SK-N-SH treated with all-trans-retinoic acid at 6 μM for 48 hours (cell line): Measurements from ENCODE around the gene NR2C1.

Experiments used
- ATAC-seq: fragments of 200-7000 bp; cut with Tn5 transposase; 3 replicates; pipeline ENCODE4 v1.9.1; 2020; ENCODE audit warnings: mild to moderate bottlenecking, moderate library complexity
- ARNTL ChIP-seq: fragments of 450-650 bp; formaldehyde crosslinking; IDR thresholded peaks from 2 replicates; pipeline ENCODE4 v1.5.0; 2020; ENCODE audit warnings: low read depth, mild to moderate bottlenecking, moderate library complexity, borderline replicate concordance
- BACH2 ChIP-seq: fragments of 250-450 bp; sonication (Bioruptor Pico); IDR thresholded peaks from 2 replicates; pipeline ENCODE4 v1.9.0; 2021; ENCODE audit warnings: mild to moderate bottlenecking, borderline replicate concordance
- CREB5 ChIP-seq: fragments of 250-450 bp; sonication (Bioruptor Pico); IDR thresholded peaks from 2 replicates; pipeline ENCODE4 v1.5.1; 2020; ENCODE audit warnings: low read depth, mild to moderate bottlenecking, moderate library complexity
- CSDC2 ChIP-seq: fragments of 250-450 bp; sonication (Bioruptor Pico); IDR thresholded peaks from 2 replicates; pipeline ENCODE4 v1.5.0; 2020; ENCODE audit warnings: mild to moderate bottlenecking, moderate library complexity
- ESRRG ChIP-seq: fragments of 250-450 bp; sonication (Bioruptor Pico); IDR thresholded peaks from 2 replicates; pipeline ENCODE4 v1.6.1; 2021; ENCODE audit warnings: mild to moderate bottlenecking
- GLIS3 ChIP-seq: fragments of 250-450 bp; sonication (Bioruptor Pico); IDR thresholded peaks from 2 replicates; pipeline ENCODE4 v1.5.0; 2020; ENCODE audit warnings: mild to moderate bottlenecking, moderate library complexity
- OSR1 ChIP-seq: fragments of 250-450 bp; sonication (Bioruptor Pico); IDR thresholded peaks from 2 replicates; pipeline ENCODE4 v1.8.0; 2022; ENCODE audit warnings: moderate library complexity, mild to moderate bottlenecking, inconsistent platforms
- PATZ1 ChIP-seq: fragments of 250-450 bp; sonication (Bioruptor Pico); IDR thresholded peaks from 2 replicates; pipeline ENCODE4 v1.8.0; 2020; ENCODE audit warnings: mild to moderate bottlenecking, moderate library complexity, borderline replicate concordance
- PPARA ChIP-seq: fragments of 250-450 bp; sonication (Bioruptor Pico); IDR thresholded peaks from 2 replicates; pipeline ENCODE4 v1.5.0; 2020; ENCODE audit warnings: mild to moderate bottlenecking, borderline replicate concordance
- RARB ChIP-seq: fragments of 250-450 bp; sonication (Bioruptor Pico); IDR thresholded peaks from 2 replicates; pipeline ENCODE4 v1.8.0; 2021; ENCODE audit warnings: mild to moderate bottlenecking, moderate library complexity
- SNAI2 ChIP-seq: fragments of 250-450 bp; sonication (Bioruptor Pico); IDR thresholded peaks from 2 replicates; pipeline ENCODE4 v1.5.0; 2020; ENCODE audit warnings: mild to moderate bottlenecking, moderate library complexity
- TOX ChIP-seq: fragments of 250-450 bp; sonication (Bioruptor Pico); IDR thresholded peaks from 2 replicates; pipeline ENCODE4 v1.8.0; 2021; ENCODE audit warnings: mild to moderate bottlenecking, moderate library complexity, borderline replicate concordance
- ZC3H10 ChIP-seq: fragments of 250-450 bp; sonication (Bioruptor Pico); IDR thresholded peaks from 2 replicates; pipeline ENCODE4 v1.5.1; 2021; ENCODE audit warnings: mild to moderate bottlenecking, moderate library complexity
- ZFP3 ChIP-seq: fragments of 250-450 bp; sonication (Bioruptor Pico); IDR thresholded peaks from 2 replicates; pipeline ENCODE4 v1.5.0; 2020; ENCODE audit warnings: mild to moderate bottlenecking, moderate library complexity
- ZFP30 ChIP-seq: fragments of 450-650 bp; formaldehyde crosslinking; IDR thresholded peaks from 2 replicates; pipeline ENCODE4 v1.5.0; 2022; ENCODE audit warnings: mild to moderate bottlenecking, moderate library complexity
- ZNF565 ChIP-seq: fragments of 450-650 bp; formaldehyde crosslinking; conservative IDR thresholded peaks from 2 replicates; pipeline ENCODE4 v1.5.0; 2020; ENCODE audit warnings: low read depth, mild to moderate bottlenecking, moderate library complexity
- ZNF70 ChIP-seq: fragments of 450-650 bp; formaldehyde crosslinking; IDR thresholded peaks from 2 replicates; pipeline ENCODE4 v1.5.0; 2020; ENCODE audit warnings: mild to moderate bottlenecking, moderate library complexity
- ZNF8 ChIP-seq: fragments of 450-650 bp; formaldehyde crosslinking; IDR thresholded peaks from 2 replicates; pipeline ENCODE4 v1.5.0; 2020; ENCODE audit warnings: mild to moderate bottlenecking, moderate library complexity
- TF ChIP-seq, protein P1 (sequence below): fragments of 250-450 bp; sonication (Bioruptor Pico); IDR thresholded peaks from 2 replicates; pipeline ENCODE4 v1.5.0; 2020; ENCODE audit warnings: mild to moderate bottlenecking, moderate library complexity
- TF ChIP-seq, protein P2 (sequence below): fragments of 250-450 bp; sonication (Bioruptor Pico); IDR thresholded peaks from 2 replicates; pipeline ENCODE4 v1.8.0; 2021; ENCODE audit warnings: low read depth, mild to moderate bottlenecking, moderate library complexity, borderline replicate concordance
- TF ChIP-seq, protein P3 (sequence below): fragments of 250-450 bp; sonication (Bioruptor Pico); IDR thresholded peaks from 2 replicates; pipeline ENCODE4 v1.5.1; 2021; ENCODE audit warnings: mild to moderate bottlenecking, moderate library complexity

Gene NR2C1

GRCh38 chr12:94977766-94978468 is 95.5 kb downstream of the NR2C1 start:
- ATAC-seq = no peak
- TF ChIP-seq, protein P1, sequence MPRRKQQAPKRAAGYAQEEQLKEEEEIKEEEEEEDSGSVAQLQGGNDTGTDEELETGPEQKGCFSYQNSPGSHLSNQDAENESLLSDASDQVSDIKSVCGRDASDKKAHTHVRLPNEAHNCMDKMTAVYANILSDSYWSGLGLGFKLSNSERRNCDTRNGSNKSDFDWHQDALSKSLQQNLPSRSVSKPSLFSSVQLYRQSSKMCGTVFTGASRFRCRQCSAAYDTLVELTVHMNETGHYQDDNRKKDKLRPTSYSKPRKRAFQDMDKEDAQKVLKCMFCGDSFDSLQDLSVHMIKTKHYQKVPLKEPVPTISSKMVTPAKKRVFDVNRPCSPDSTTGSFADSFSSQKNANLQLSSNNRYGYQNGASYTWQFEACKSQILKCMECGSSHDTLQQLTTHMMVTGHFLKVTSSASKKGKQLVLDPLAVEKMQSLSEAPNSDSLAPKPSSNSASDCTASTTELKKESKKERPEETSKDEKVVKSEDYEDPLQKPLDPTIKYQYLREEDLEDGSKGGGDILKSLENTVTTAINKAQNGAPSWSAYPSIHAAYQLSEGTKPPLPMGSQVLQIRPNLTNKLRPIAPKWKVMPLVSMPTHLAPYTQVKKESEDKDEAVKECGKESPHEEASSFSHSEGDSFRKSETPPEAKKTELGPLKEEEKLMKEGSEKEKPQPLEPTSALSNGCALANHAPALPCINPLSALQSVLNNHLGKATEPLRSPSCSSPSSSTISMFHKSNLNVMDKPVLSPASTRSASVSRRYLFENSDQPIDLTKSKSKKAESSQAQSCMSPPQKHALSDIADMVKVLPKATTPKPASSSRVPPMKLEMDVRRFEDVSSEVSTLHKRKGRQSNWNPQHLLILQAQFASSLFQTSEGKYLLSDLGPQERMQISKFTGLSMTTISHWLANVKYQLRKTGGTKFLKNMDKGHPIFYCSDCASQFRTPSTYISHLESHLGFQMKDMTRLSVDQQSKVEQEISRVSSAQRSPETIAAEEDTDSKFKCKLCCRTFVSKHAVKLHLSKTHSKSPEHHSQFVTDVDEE (CRISPR knock-in tag) = no peak
- TF ChIP-seq BACH2 (CRISPR knock-in tag) (no peak), CSDC2 (CRISPR knock-in tag) (no peak), TOX (no peak), SNAI2 (CRISPR knock-in tag) (no peak), ZNF565 (no peak), GLIS3 (CRISPR knock-in tag) (no peak), ZFP3 (CRISPR knock-in tag) (no peak), ARNTL (no peak), OSR1 (CRISPR knock-in tag) (no peak), ZNF70 (CRISPR knock-in tag) (no peak), ZFP30 (CRISPR knock-in tag) (no peak), PPARA (no peak), ESRRG (CRISPR knock-in tag) (no peak), PATZ1 (CRISPR knock-in tag) (no peak)
- TF ChIP-seq, protein P2, sequence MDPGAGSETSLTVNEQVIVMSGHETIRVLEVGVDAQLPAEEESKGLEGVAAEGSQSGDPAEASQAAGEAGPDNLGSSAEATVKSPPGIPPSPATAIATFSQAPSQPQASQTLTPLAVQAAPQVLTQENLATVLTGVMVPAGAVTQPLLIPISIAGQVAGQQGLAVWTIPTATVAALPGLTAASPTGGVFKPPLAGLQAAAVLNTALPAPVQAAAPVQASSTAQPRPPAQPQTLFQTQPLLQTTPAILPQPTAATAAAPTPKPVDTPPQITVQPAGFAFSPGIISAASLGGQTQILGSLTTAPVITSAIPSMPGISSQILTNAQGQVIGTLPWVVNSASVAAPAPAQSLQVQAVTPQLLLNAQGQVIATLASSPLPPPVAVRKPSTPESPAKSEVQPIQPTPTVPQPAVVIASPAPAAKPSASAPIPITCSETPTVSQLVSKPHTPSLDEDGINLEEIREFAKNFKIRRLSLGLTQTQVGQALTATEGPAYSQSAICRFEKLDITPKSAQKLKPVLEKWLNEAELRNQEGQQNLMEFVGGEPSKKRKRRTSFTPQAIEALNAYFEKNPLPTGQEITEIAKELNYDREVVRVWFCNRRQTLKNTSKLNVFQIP (CRISPR knock-in tag) = no peak
- TF ChIP-seq, protein P3, sequence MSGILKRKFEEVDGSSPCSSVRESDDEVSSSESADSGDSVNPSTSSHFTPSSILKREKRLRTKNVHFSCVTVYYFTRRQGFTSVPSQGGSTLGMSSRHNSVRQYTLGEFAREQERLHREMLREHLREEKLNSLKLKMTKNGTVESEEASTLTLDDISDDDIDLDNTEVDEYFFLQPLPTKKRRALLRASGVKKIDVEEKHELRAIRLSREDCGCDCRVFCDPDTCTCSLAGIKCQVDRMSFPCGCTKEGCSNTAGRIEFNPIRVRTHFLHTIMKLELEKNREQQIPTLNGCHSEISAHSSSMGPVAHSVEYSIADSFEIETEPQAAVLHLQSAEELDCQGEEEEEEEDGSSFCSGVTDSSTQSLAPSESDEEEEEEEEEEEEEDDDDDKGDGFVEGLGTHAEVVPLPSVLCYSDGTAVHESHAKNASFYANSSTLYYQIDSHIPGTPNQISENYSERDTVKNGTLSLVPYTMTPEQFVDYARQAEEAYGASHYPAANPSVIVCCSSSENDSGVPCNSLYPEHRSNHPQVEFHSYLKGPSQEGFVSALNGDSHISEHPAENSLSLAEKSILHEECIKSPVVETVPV (CRISPR knock-in tag) = no peak

DNA sequence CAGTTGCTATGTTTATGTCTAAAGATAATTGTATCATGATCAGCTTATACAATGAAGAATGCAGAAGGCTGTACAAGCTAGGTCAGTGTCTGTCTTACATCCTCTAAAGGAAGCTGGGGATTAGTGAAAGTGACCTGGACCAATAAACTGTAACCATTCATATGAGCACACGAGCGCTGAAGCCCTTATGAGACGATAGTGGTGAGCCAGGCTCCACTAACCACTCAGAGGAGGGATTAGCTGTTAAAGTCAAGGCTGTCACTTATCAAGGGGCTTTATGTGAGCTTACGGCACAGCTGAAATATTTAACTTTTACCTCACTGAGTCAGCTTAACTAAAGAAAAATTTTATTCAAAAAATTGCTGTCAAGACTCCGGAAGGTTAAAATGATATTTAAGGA is 100.2 kb downstream of the NR2C1 start:
- ATAC-seq = no peak
- TF ChIP-seq, protein P1 (CRISPR knock-in tag) = no peak
- TF ChIP-seq BACH2 (CRISPR knock-in tag) (no peak), ESRRG (CRISPR knock-in tag) (no peak), ZFP3 (CRISPR knock-in tag) (no peak), ZFP30 (CRISPR knock-in tag) (no peak), CSDC2 (CRISPR knock-in tag) (no peak)

- no peak for TF ChIP-seq TOX
- TF ChIP-seq ZFP30 (CRISPR knock-in tag) = no peak
- TF ChIP-seq PATZ1 (CRISPR knock-in tag) = no peak
- TF ChIP-seq SNAI2 (CRISPR knock-in tag) = no peak
- no peak for TF ChIP-seq ARNTL
- no peak for TF ChIP-seq ZC3H10
- TF ChIP-seq ZNF70 (CRISPR knock-in tag) = no peak
- TF ChIP-seq RARB (CRISPR knock-in tag) = no peak
- no peak for TF ChIP-seq BACH2 (CRISPR knock-in tag)
- no peak for TF ChIP-seq PPARA
- no peak for TF ChIP-seq OSR1 (CRISPR knock-in tag)
- TF ChIP-seq ZFP3 (CRISPR knock-in tag) = no peak
- no peak for TF ChIP-seq CREB5 (CRISPR knock-in tag)
- TF ChIP-seq ZNF8 (CRISPR knock-in tag) = no peak
- no peak for TF ChIP-seq GLIS3 (CRISPR knock-in tag)
- no peak for ATAC-seq
Measured at GRCh38 chr12:94972795-94973194, 100.6 kb downstream of the NR2C1 start.
